MCF 10A (cell line): ENCODE measurements around the gene LRRC2. TPM values are rescaled to one million over a fixed set of nuclear protein-coding genes. Genes with fewer than 3 reads are reported as not detected.

Source experiments
- BruUV-seq: library from RNA; stranded (reverse); fragments of 400-500 nt; replicated peaks from 2 replicates; lab custom pipeline; 2021; lab: Mats Ljungman, UMichigan
- CTCF ChIA-PET: fragments of 300-600 bp; sonication (Branson Sonifier 250); formaldehyde crosslinking; extraction: SDS; loops from one replicate; lab custom pipeline; 2021; ENCODE audit warnings: antibody characterized with exemption, inconsistent platforms; lab: Yijun Ruan, JAX
- POLR2A ChIA-PET: fragments of 300-600, 350-650 bp; sonication (Branson Sonifier 250); formaldehyde crosslinking; extraction: SDS; loops from one replicate; lab custom pipeline; 2020; ENCODE audit warnings: antibody characterized with exemption, inconsistent platforms; lab: Yijun Ruan, JAX
- DNase-seq: peaks from one replicate; pipeline ENCODE4 v3.0.0-alpha.2; 2018; ENCODE audit not compliant: unreplicated experiment
- H3K27ac Mint-ChIP-seq: one replicate; pipeline ENCODE4 v1.8.0; 2022; ENCODE audit warnings: mild to moderate bottlenecking, low read depth, mixed read lengths; ENCODE audit not compliant: unreplicated experiment
- H3K27me3 Mint-ChIP-seq: one replicate; pipeline ENCODE4 v1.8.0; 2022; ENCODE audit warnings: mixed read lengths; ENCODE audit not compliant: insufficient read depth, unreplicated experiment
- H3K36me3 Mint-ChIP-seq: one replicate; pipeline ENCODE4 v1.8.0; 2022; ENCODE audit warnings: mild to moderate bottlenecking, moderate library complexity, mixed read lengths; ENCODE audit not compliant: insufficient read depth, unreplicated experiment
- H3K4me1 Mint-ChIP-seq: one replicate; pipeline ENCODE4 v1.8.0; 2022; ENCODE audit warnings: mixed read lengths; ENCODE audit not compliant: insufficient read depth, unreplicated experiment
- H3K4me3 Mint-ChIP-seq: one replicate; pipeline ENCODE4 v1.8.0; 2022; ENCODE audit warnings: mild to moderate bottlenecking, moderate library complexity, mixed read lengths; ENCODE audit not compliant: unreplicated experiment
- H3K9me3 Mint-ChIP-seq: one replicate; pipeline ENCODE4 v1.8.0; 2022; ENCODE audit warnings: mixed read lengths; ENCODE audit not compliant: unreplicated experiment
- CTCF ChIP-seq: fragments of 200-600 bp; IDR thresholded peaks from one replicate; pipeline ENCODE4 v1.8.0; 2022; ENCODE audit warnings: antibody characterized with exemption, mild to moderate bottlenecking; ENCODE audit not compliant: unreplicated experiment
- intact Hi-C: fragments of 100-400 bp; cut with micrococcal nuclease; formaldehyde crosslinking; loops from 2 replicates; pipeline ENCODE4 v1.14.1; 2022
- total RNA-seq: library from RNA; stranded (reverse); gene quantifications from 2 replicates; pipeline ENCODE4 v1.2.3, GENCODE V29; 2022

LRRC2 gene
- total RNA-seq, 1 experiment from 2014 or later, result not detected

- intact Hi-C loops, result no loop called here
- no TSS peak for BruUV-seq
- Mint-ChIP-seq H3K9me3 (no peaks in the 10 kb centered on the region), H3K4me3 (no peak overlapping the region), H3K4me1 (peaks cover 20% of the 10 kb centered on the region), H3K27me3 (no peaks in the 10 kb centered on the region), H3K27ac (no peak overlapping the region), H3K36me3 (no peaks in the 10 kb centered on the region)
- CTCF ChIA-PET, result interaction anchor here (7.2 kb wide), 1 partner anchor 12 kb away, joined by 45 read pairs; no protein-coding TSS in a partner anchor
- TF ChIP-seq CTCF, result no peak
- POLR2A ChIA-PET, result no interaction called here
- no peak for DNase-seq
Measured at GRCh38 chr3:46500656-46501635, 65.2 kb downstream of the LRRC2 start.

GRCh38 chr3:46498916-46499519 is 67.1 kb downstream of the LRRC2 start:
- ChIA-PET CTCF (interaction anchor here (0.7 to 7.2 kb wide), 2 partner anchors 10 to 982 kb away, joined by 3 to 45 read pairs; no protein-coding TSS in a partner anchor), POLR2A (no interaction called here)
- intact Hi-C loops, result no loop called here
- peaks cover 15% of the 10 kb centered on the region for H3K4me1 Mint-ChIP-seq
- no peak for TF ChIP-seq CTCF
- no peak overlapping the region for H3K4me3 Mint-ChIP-seq
- BruUV-seq, result no TSS peak
- H3K27me3 Mint-ChIP-seq, result no peaks in the 10 kb centered on the region
- H3K36me3 Mint-ChIP-seq, result no peaks in the 10 kb centered on the region
- H3K9me3 Mint-ChIP-seq, result no peaks in the 10 kb centered on the region
- H3K27ac Mint-ChIP-seq, result no peak overlapping the region
- DNase-seq, result no peak

- no peak within 1 kb of the TSS for H3K27ac Mint-ChIP-seq
Measured at GRCh38 chr3:46497556-46498265, 68.4 kb downstream of the LRRC2 start, which contains the start of gene RTP3. Gene RTP3, plus strand, starts transcription at chr3:46497976. Its CDS starts 87 bp downstream, at chr3:46498063.

More at GRCh38 chr3:46497556-46498265, 68.4 kb downstream of the LRRC2 start, which contains the start of gene RTP3:
- Mint-ChIP-seq H3K4me1 (peaks cover 15% of the 10 kb centered on the region), H3K27me3 (no peaks in the 10 kb centered on the region), H3K4me3 (no peak within 1 kb of the TSS), H3K9me3 (no peaks in the 10 kb centered on the region), H3K36me3 (no peaks in the 10 kb centered on the region)
- DNase-seq, result no peak
- no TSS peak for BruUV-seq
- no peak for TF ChIP-seq CTCF
- intact Hi-C loops, result no loop called here
- CTCF ChIA-PET, result interaction anchor here (0.6 to 7.2 kb wide), 2 partner anchors 9 to 131 kb away, joined by 3 to 45 read pairs; no protein-coding TSS in a partner anchor
- POLR2A ChIA-PET, result no interaction called here
